Neutrophil (primary cell): Measurements from ENCODE around the gene RTN4.
A peak's percentile ranks its signal among the peaks of the same experiment; 100 is the strongest.

ENCODE experiments used
- H3K27ac ChIP-seq: fragments of 200-600 bp; sonication (generic); 2 replicates; pipeline ENCODE4 v1.5.1; 2016; ENCODE audit warnings: mild to moderate bottlenecking, moderate library complexity
- H3K27me3 ChIP-seq: fragments of 200-600 bp; sonication (generic); 2 replicates; pipeline ENCODE4 v1.6.0; 2016; ENCODE audit warnings: mild to moderate bottlenecking
- H3K36me3 ChIP-seq: fragments of 200-600 bp; sonication (generic); 2 replicates; pipeline ENCODE4 v1.5.1; 2017
- H3K4me1 ChIP-seq, 2 experiments: fragments of 200-600 bp in 1 of 2; sonication (generic) in 1 of 2; 1 replicate in 1 of 2; 2 replicates in 1 of 2; pipeline versions ENCODE4 v1.5.1 to v1.6.1; 2013 to 2016; ENCODE audit warnings: low read depth in 1 of 2, low read length in 1 of 2, mild to moderate bottlenecking in 1 of 2, moderate library complexity in 1 of 2; ENCODE audit not compliant: control insufficient read depth in 1 of 2, insufficient read depth in 1 of 2
- H3K4me3 ChIP-seq, 2 experiments: fragments of 200-600 bp in 1 of 2; sonication (generic) in 1 of 2; 1 replicate in 1 of 2; 2 replicates in 1 of 2; pipeline ENCODE4 v1.5.1; 2013 to 2016; ENCODE audit warnings: low read depth in 1 of 2, low read length in 1 of 2, mild to moderate bottlenecking in 1 of 2, moderate library complexity in 1 of 2
- H3K9me3 ChIP-seq: fragments of 200-600 bp; sonication (generic); 2 replicates; pipeline ENCODE4 v1.5.1; 2016
- TF ChIP-seq, protein P1 (sequence below): fragments of 200-600 bp; sonication (generic); IDR thresholded peaks from 2 replicates; pipeline ENCODE4 v1.5.1; 2016; ENCODE audit warnings: antibody characterized with exemption

Gene RTN4

DNA sequence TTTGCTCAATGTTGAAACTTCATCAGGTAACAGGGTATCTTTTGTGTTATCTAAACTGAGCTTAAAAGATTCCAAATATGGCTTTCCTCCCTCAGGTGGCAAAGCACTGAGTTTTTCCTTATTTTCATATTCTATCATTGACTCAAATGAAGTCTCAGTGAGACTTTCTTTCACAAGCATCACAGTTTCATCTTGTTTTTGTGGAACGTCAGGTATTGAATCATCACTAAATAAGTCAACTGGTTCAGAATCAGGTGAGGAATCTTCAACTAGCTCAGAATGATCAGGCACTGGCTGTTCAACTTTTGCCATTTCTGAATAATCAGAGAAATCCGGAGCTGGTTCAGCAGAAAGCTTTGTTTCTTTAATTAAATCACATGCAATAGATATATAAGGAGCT lies 24.6 kb downstream of the RTN4 start:
- Histone ChIP-seq H3K4me1 (peaks cover 63 to 64% of the 10 kb centered on the region in 2 experiments), H3K27me3 (no peaks in the 10 kb centered on the region), H3K9me3 (no peaks in the 10 kb centered on the region), H3K36me3 (no peaks in the 10 kb centered on the region), H3K27ac (peak overlapping the region; percentile 59), H3K4me3 (no peak overlapping the region)
- TF ChIP-seq, protein P1, sequence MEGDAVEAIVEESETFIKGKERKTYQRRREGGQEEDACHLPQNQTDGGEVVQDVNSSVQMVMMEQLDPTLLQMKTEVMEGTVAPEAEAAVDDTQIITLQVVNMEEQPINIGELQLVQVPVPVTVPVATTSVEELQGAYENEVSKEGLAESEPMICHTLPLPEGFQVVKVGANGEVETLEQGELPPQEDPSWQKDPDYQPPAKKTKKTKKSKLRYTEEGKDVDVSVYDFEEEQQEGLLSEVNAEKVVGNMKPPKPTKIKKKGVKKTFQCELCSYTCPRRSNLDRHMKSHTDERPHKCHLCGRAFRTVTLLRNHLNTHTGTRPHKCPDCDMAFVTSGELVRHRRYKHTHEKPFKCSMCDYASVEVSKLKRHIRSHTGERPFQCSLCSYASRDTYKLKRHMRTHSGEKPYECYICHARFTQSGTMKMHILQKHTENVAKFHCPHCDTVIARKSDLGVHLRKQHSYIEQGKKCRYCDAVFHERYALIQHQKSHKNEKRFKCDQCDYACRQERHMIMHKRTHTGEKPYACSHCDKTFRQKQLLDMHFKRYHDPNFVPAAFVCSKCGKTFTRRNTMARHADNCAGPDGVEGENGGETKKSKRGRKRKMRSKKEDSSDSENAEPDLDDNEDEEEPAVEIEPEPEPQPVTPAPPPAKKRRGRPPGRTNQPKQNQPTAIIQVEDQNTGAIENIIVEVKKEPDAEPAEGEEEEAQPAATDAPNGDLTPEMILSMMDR: no peak

DNA sequence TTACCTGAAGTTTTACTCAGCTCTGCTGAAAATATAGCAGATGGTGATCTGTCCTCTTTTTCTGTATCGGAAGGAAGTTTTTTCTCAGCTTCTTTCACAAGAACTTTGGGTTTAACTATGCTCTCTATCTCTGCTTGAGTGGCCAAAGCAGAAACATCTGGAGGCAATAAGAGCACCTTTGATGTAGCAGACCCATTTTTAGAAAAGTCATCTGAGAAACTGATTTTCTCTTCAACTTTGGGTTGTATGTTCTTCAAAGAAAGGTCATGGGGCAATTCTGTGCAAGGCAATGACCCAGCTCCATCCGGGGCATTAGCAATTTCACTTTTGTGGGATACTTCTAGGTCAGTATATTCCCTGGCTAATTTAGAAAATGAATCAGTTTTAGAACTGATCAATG lies 25.2 kb downstream of the RTN4 start:
- Histone ChIP-seq H3K27ac (peak overlapping the region; percentile 59), H3K4me3 (no peak overlapping the region), H3K36me3 (no peaks in the 10 kb centered on the region), H3K4me1 (peaks cover 69% of the 10 kb centered on the region in 2 experiments), H3K27me3 (no peaks in the 10 kb centered on the region), H3K9me3 (no peaks in the 10 kb centered on the region)
- TF ChIP-seq, protein P1: no peak

DNA sequence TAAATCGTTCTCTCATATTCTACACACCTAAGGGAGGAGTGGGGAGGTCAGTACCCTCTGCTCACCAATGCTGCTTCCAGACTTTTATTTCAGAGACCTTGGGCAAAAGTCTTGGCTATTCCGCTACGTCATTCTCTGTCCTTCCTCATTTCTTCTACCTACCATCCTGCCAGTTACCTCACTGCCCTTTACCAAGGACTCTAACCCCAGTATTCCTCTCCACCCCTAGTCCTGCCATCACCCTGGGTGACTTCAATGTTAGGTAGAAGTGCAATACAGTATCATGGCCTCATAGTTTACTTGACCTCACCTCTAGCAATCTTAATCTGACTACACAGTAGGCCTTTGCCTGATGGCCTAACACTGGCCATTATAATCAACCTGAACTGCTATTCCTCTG lies 27.8 kb downstream of the RTN4 start:
- no peaks in the 10 kb centered on the region for H3K27me3 ChIP-seq
- no peaks in the 10 kb centered on the region for H3K36me3 ChIP-seq
- peak overlapping the region; percentile 1 to 26 for H3K4me3 ChIP-seq
- TF ChIP-seq, protein P1: no peak
- H3K4me1 ChIP-seq: peaks cover 95% of the 10 kb centered on the region in 2 experiments
- H3K9me3 ChIP-seq: no peaks in the 10 kb centered on the region
- H3K27ac ChIP-seq: peak overlapping the region; percentile 72

DNA sequence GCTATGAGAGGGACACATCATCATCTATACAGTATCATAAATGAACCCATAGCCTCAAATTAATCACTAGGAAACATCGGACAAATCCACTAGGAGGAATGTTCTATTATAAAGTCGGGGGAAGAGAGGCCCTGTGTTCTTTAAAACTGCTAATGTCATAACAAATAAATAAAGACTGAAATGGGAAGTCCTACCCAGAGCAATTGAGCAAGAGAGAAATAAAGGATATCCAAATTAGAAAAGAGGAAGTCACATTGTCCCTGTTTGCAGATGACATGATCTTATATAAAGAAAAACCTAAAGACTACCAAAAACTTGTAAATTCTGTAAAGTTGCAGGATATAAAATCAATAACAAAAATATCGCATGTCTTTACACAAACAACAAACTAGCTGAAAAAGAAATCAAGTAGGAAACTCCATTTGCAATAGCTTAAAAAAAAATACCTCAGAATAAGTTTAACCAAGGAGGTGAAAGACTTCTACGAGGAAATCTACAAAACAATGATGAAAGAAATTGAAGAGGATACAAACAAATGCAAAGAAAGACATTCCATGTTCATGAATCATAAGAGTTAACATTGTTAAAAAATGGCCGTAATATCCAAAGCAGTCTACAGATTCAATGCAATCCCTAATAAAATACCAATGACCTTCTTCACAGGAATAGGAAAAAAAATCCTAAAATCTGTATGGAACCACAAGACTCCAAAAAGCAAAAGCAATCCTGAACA lies 30.6 kb downstream of the RTN4 start:
- no peaks in the 10 kb centered on the region for H3K27me3 ChIP-seq
- peak overlapping the region; percentile 16 to 28 for H3K4me3 ChIP-seq
- peak overlapping the region; percentile 79 for H3K27ac ChIP-seq
- TF ChIP-seq, protein P1: no peak
- no peaks in the 10 kb centered on the region for H3K36me3 ChIP-seq
- no peaks in the 10 kb centered on the region for H3K9me3 ChIP-seq
- peaks cover 83 to 94% of the 10 kb centered on the region in 2 experiments for H3K4me1 ChIP-seq

DNA sequence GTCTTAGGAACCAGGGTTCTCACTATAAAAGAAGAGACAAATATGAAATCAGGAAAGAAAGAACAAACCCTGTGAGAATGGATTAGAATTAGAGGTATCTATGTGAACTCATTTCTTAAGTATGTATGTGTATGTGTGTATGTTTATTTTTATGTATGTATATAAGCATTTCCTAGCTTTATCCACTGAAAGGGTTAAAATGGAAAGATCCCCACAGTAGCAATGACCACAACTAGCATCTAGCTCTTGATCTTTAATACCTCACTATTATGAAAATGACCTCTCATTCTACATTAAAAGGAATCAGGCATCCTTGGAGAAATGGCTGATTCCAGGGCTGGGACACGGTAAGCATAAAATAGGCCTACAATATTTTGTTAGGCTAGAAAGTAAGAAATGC lies 31.6 kb downstream of the RTN4 start:
- TF ChIP-seq, protein P1: no peak
- peak overlapping the region; percentile 79 for H3K27ac ChIP-seq
- no peak overlapping the region for H3K4me3 ChIP-seq
- no peaks in the 10 kb centered on the region for H3K9me3 ChIP-seq
- peaks cover 74 to 92% of the 10 kb centered on the region in 2 experiments for H3K4me1 ChIP-seq
- H3K36me3 ChIP-seq: no peaks in the 10 kb centered on the region
- H3K27me3 ChIP-seq: no peaks in the 10 kb centered on the region
